NOMO-1 (cell line): ENCODE results near the gene ZFAND6.
A peak's percentile ranks its signal among the peaks of the same experiment; 100 is the strongest.
"Not testable (repeated sequence)": the region's sequence is repeated elsewhere in the genome, so short reads cannot be mapped to it uniquely, and the experiment has no call there.

Experiments used
- DNase-seq, 2 experiments: peaks; one replicate each; lab custom pipeline; 2025; ENCODE audit not compliant: unreplicated experiment in 2 of 2; lab: John Stamatoyannopoulos, UW

Gene ZFAND6

GRCh38 chr15:80058851-80059785 lies at the start of gene ZFAND6:
Gene ZFAND6, plus strand, starts transcription at chr15:80059676. Its CDS starts 60,669 bp downstream, at chr15:80120345.
- DNase-seq = peak; percentile 96 to 97

- DNase-seq = peak; percentile 72 to 82
Measured at GRCh38 chr15:80010131-80010673, 49.3 kb upstream of the ZFAND6 start.

GRCh38 chr15:80011041-80011523 lies 48.4 kb upstream of the ZFAND6 start:
- DNase-seq = peak; percentile 63 to 85

- DNase-seq = no peak
Measured at GRCh38 chr15:80011596-80011995, 47.9 kb upstream of the ZFAND6 start.

- no peak for DNase-seq
Measured at GRCh38 chr15:80012060-80012726, 47.3 kb upstream of the ZFAND6 start.

- not testable (repeated sequence) for DNase-seq
Measured at GRCh38 chr15:80014186-80014585, 45.3 kb upstream of the ZFAND6 start.

- DNase-seq = no peak
Measured at GRCh38 chr15:80015156-80015555, 44.3 kb upstream of the ZFAND6 start.

- DNase-seq = not testable (repeated sequence)
Measured at GRCh38 chr15:80016506-80016905, 43.0 kb upstream of the ZFAND6 start.

- DNase-seq = not testable (repeated sequence)
Measured at GRCh38 chr15:80017139-80017538, 42.3 kb upstream of the ZFAND6 start.

- no peak for DNase-seq
Measured at GRCh38 chr15:80019168-80019745, 40.2 kb upstream of the ZFAND6 start.

GRCh38 chr15:80020149-80020548 lies 39.3 kb upstream of the ZFAND6 start:
- DNase-seq = not testable (repeated sequence)

- no peak for DNase-seq
Measured at GRCh38 chr15:80020731-80021130, 38.7 kb upstream of the ZFAND6 start.

GRCh38 chr15:80026310-80026709 lies 33.2 kb upstream of the ZFAND6 start:
- DNase-seq = no peak

GRCh38 chr15:80026754-80027153 lies 32.7 kb upstream of the ZFAND6 start:
- peak; percentile 39 to 41 for DNase-seq

- DNase-seq = no peak
Measured at GRCh38 chr15:80028937-80029336, 30.5 kb upstream of the ZFAND6 start.

GRCh38 chr15:80031841-80032240 lies 27.6 kb upstream of the ZFAND6 start:
- DNase-seq = no peak

GRCh38 chr15:80034629-80035028 lies 24.8 kb upstream of the ZFAND6 start:
- DNase-seq = no peak

GRCh38 chr15:80036071-80036470 lies 23.4 kb upstream of the ZFAND6 start:
- DNase-seq = no peak

GRCh38 chr15:80041494-80042253 lies 17.8 kb upstream of the ZFAND6 start:
- DNase-seq = no peak

GRCh38 chr15:80042568-80042967 lies 16.9 kb upstream of the ZFAND6 start:
- no peak for DNase-seq
